ENCODE data around the gene ARID1B.

ARID1B gene

GRCh38 chr6:157013649-157014304 is 236.6 kb downstream of the ARID1B start:
- no peaks in the 10 kb centered on the region for H3K36me3 ChIP-seq
- H3K4me3 ChIP-seq (ENCODE audit: low read depth in 1 of 2, low read length in 1 of 2): no peak overlapping the region
- no peaks in the 10 kb centered on the region for H3K27me3 ChIP-seq
- no peak overlapping the region for H3K27ac ChIP-seq
- no peak for TF ChIP-seq CTCF (IDR thresholded peaks at IDR 0.05)
- no peaks in the 10 kb centered on the region for H3K9me3 ChIP-seq
- peaks cover 1 to 6% of the 10 kb centered on the region in 2 experiments for H3K4me1 ChIP-seq (ENCODE audit: control insufficient read depth in 1 of 2, insufficient read depth in 1 of 2, low read depth in 1 of 2, low read length in 1 of 2)

GRCh38 chr6:157014871-157015270 is 237.7 kb downstream of the ARID1B start:
- H3K36me3 ChIP-seq: no peaks in the 10 kb centered on the region
- no peak for TF ChIP-seq CTCF (IDR thresholded peaks at IDR 0.05)
- no peak overlapping the region for H3K4me3 ChIP-seq (ENCODE audit: low read depth in 1 of 2, low read length in 1 of 2)
- H3K27me3 ChIP-seq: no peaks in the 10 kb centered on the region
- H3K27ac ChIP-seq: no peak overlapping the region
- H3K9me3 ChIP-seq: no peaks in the 10 kb centered on the region
- H3K4me1 ChIP-seq (ENCODE audit: control insufficient read depth in 1 of 2, insufficient read depth in 1 of 2, low read depth in 1 of 2, low read length in 1 of 2): peaks cover 12 to 13% of the 10 kb centered on the region in 2 experiments

- Histone ChIP-seq H3K27me3 (no peaks in the 10 kb centered on the region), H3K4me1 (ENCODE audit: control insufficient read depth in 1 of 2, insufficient read depth in 1 of 2, low read depth in 1 of 2, low read length in 1 of 2) (peaks cover 20 to 22% of the 10 kb centered on the region in 2 experiments), H3K27ac (no peak overlapping the region), H3K4me3 (ENCODE audit: low read depth in 1 of 2, low read length in 1 of 2) (no peak overlapping the region), H3K9me3 (no peaks in the 10 kb centered on the region), H3K36me3 (no peaks in the 10 kb centered on the region)
- no peak for TF ChIP-seq CTCF (IDR thresholded peaks at IDR 0.05)
Observed at GRCh38 chr6:157017022-157017421, 239.8 kb downstream of the ARID1B start.

GRCh38 chr6:157017861-157018260 is 240.7 kb downstream of the ARID1B start:
- no peak for TF ChIP-seq CTCF (IDR thresholded peaks at IDR 0.05)
- no peak overlapping the region for H3K4me3 ChIP-seq (ENCODE audit: low read depth in 1 of 2, low read length in 1 of 2)
- H3K36me3 ChIP-seq: no peaks in the 10 kb centered on the region
- no peaks in the 10 kb centered on the region for H3K9me3 ChIP-seq
- H3K27me3 ChIP-seq: no peaks in the 10 kb centered on the region
- no peak overlapping the region for H3K27ac ChIP-seq
- H3K4me1 ChIP-seq (ENCODE audit: control insufficient read depth in 1 of 2, insufficient read depth in 1 of 2, low read depth in 1 of 2, low read length in 1 of 2): peaks cover 25 to 27% of the 10 kb centered on the region in 2 experiments

- H3K27ac ChIP-seq: peak overlapping the region; percentile 50
- H3K9me3 ChIP-seq: no peaks in the 10 kb centered on the region
- no peak for TF ChIP-seq CTCF (IDR thresholded peaks at IDR 0.05)
- H3K27me3 ChIP-seq: no peaks in the 10 kb centered on the region
- no peaks in the 10 kb centered on the region for H3K36me3 ChIP-seq
- peaks cover 25 to 31% of the 10 kb centered on the region in 2 experiments for H3K4me1 ChIP-seq (ENCODE audit: control insufficient read depth in 1 of 2, insufficient read depth in 1 of 2, low read depth in 1 of 2, low read length in 1 of 2)
- H3K4me3 ChIP-seq (ENCODE audit: low read depth in 1 of 2, low read length in 1 of 2): no peak overlapping the region
Observed at GRCh38 chr6:157019115-157019641, 242.0 kb downstream of the ARID1B start.

Data from neutrophil (primary cell).